Activated CD4-positive, alpha-beta T cell treated with anti-CD3 and anti-CD28 coated beads, Interleukin-2, amount 50 U/mL, for 4 hours (primary cell): ENCODE results near the gene GAS6.

Source experiments
- DNase-seq, 2 experiments: peaks; one replicate each; pipeline ENCODE4 v3.0.0-alpha.2; 2020

Gene GAS6

DNA sequence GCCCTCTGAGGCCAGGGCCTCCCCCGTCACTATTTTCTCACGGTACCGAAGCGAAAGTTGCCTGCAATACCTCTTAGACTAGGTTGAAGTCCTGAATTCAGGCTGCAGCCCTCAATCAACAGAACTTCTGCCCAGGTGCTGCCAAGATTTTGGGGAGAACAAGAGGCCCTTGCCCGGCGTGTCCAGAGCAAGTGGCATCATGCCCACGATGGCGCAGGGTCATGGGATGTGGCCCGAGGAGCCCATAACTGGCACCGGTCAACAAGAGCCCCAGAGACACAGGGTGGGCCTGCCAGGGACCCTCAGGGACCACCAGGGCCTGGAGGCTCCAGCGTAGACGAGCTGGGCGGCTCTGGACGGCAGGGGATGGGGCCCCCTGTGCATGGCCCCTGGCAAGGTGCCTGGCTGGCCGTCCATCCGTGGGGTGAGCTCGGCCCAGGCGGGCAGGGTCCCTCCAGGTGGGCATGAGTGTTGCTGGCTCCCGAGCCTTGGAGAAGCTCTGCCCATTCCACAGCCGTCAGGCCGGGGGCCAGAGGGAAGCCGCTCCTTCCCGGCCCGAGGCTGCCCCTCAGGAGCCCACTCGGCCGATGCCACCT is 45.1 kb downstream of the GAS6 start:
- DNase-seq, result no peak

DNA sequence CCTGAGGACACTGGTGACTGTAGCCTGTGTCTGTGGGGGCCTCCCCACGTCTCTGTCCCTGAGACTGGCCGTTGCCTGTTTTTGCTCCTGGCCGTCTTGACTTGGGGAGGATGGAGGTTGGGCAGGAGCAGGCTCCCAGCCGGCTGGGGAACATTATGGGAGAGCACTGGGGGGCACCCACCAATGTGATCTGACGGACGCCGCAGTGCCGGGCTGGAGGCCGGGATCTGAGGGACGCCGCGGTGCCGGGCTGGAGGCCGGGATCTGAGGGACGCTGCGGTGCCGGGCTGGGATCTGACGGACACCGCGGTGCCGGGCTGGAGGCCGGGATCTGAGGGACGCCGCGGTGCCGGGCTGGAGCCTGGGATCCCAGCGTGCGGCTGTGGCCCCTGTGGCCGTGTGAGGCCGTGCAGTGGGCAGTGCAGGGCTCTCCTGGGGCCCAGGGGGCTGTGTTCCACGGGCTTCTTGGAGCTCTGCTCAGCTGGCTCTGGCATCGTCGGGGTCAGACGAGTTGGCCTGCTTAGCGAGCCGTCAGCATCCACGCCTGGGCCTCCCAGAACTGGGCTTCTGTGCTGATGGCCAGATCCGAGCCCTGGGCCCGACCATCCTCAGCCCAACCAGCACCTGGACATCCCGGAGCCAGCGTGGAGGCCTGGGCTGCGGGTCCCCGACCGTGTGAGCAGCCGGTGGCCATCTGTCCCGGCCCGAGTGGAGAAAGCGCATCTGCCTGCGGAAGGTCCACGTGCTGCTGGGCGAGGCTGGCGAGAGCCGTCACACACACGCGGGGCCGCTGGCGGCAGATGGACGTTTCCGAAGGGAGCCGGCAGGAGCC is 45.8 kb downstream of the GAS6 start:
- no peak for DNase-seq

DNA sequence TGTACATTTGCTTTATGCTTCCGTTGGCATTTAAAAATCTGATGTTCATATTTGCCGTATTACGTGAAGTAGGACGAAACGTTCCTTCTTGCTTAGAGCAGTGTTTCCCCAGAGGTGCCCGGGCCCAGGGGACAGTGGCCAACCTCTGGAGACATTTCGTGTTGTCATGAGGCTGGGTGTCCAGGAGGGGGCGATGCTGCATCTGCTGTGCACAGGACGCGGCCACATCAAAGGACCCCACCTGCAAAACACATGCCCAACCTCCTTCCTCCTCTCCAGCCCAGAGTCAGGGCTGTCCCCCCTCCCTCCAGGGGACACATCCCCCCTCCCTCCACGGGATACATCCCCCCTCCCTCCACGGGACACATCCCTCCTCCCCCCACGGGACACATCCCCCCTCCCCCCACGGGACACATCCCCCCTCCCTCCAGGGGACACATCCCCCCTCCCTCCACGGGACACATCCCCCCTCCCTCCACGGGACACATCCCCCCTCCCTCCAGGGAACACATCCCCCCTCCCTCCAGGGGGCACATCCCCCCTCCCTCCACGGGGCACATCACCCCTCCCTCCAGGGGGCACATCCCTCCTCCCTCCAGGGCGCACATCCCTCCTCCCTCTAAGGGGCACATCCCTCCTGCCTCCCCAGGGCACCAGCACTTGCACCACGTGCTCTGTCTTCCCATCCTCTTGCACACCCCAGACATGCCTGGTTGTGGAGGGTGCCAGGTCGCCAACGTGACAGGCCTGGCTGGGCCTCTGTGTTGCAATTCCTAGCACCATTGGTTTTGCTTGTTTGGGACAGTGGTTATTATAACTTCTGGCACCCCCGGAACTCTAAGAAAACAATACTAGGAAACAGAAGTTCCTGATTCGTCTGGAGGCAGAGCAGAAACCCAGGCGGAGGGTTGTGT is 46.7 kb downstream of the GAS6 start:
- peak; percentile 81 to 84 for DNase-seq

DNA sequence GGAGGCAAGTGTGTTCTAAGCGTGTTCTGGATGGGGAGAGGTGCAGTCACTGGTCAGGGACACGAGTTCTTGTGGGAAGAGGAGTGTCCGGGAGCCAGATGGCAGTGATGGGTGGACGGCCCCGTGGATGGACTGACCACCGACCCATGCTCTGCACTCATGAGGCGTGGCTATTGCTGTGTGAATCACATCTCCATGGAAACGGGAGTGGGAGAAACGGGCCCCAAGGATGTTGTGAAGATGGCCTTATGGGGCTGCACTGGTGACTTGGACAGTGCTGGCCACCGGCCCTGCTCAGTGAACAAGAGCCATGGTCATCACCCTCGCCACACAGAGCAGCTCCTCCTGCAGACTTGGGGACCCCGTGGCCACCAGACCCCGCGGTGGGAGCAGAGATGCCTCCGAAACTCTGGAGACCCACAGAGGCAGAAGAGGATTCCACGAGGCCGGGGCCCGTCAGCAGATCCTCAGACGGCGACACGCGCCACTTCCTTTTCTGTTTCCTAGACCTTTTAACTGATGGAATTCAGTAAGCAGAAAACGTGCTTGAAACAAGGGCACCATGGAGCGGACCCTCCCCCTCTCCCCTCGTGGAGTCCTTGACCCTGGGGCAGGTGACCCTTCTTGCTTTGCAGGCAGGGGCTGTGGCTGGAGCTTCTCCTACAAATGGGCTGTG is 47.5 kb downstream of the GAS6 start:
- no peak for DNase-seq

DNA sequence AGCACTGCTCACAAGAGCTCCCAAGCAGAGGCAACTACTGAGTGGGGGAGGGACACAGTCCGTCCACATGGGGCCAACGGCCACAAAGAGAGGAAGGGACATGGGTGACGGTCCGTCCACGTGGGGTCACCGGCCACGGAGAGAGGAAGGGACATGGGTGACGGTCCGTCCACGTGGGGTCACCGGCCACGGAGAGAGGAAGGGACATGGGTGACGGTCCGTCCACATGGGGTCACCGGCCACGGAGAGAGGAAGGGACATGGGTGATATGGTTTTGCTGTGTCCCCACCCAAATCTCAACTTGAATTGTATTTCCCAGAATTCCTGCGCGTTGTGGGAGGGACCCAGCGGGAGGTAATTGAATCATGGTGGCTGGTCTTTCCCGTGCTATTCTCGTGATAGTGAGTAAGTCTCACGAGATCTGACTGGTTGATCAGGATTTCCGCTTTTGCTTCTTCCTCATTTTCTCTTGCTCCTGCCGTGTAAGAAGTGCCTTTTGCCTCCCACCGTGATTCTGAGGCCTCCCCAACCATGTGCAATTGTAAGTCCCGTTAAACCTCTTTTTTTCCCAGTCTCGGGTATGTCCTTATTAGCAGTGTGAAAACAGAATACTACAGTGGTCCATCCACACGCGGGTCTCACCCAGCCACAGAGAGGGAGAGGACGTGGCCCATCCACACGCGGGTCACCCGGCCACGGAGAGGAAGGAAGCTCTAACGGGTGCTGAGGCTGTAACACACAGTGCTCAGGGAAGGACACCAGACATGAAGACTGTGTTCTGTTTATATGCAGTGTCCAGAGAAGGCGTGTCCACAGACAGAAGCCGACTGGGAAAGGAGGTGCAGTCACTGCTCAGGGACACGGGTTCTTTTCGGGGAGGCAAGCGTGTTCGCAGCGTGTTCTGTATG is 48.5 kb downstream of the GAS6 start:
- DNase-seq, result no peak

DNA sequence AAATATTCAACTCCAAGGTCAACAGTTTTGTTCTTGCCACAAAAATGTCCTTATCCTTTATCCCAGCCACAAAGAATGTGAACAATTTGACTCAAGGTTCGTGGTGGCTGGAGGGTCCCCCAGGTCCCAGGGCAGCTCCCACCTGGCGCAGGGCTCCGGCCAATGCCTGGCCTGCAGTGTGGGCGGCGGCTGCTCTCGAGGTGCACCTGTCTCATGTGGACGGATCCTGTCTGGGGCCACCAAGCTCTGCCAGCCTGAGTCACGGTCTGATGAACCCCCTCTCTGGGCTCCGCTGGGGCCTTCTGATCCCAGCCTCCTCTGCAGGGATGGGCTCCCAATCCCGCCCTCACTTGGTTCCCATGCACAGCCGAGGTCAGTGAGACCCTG is 49.4 kb downstream of the GAS6 start:
- no peak for DNase-seq

DNA sequence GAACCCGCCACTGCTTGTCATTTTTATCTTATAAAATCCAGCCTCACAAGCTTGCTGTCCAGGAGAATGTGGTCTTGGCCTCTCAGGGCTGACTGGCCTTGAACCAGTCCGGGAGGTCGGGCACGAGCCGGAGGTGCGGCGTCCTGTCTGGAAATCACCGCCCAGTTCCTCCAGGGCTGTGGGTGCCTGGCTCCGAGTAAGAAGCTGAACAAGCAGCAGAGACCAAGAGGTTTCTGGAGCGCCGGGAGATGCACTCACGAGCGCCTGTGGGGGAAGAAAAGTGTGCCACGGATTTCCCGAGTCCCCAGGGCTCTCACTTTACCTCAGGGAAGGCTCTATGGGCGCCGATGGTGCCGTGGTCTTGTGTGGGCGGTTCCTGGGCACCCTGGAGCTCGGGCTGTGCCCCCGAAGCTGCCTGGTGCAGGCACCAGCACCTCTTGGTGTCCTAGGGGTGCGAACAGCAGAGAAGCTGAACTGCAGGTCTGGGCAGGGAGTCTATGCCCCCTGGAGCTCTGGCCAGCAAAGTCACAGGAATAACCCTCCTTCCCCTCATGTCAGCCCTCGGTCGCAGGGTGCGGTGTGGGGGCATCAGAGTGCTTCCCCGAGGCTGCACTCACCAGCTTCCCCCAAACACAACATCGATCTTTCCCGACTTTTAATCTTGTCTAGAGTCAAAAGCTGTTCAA is 50.0 kb downstream of the GAS6 start:
- no peak for DNase-seq

DNA sequence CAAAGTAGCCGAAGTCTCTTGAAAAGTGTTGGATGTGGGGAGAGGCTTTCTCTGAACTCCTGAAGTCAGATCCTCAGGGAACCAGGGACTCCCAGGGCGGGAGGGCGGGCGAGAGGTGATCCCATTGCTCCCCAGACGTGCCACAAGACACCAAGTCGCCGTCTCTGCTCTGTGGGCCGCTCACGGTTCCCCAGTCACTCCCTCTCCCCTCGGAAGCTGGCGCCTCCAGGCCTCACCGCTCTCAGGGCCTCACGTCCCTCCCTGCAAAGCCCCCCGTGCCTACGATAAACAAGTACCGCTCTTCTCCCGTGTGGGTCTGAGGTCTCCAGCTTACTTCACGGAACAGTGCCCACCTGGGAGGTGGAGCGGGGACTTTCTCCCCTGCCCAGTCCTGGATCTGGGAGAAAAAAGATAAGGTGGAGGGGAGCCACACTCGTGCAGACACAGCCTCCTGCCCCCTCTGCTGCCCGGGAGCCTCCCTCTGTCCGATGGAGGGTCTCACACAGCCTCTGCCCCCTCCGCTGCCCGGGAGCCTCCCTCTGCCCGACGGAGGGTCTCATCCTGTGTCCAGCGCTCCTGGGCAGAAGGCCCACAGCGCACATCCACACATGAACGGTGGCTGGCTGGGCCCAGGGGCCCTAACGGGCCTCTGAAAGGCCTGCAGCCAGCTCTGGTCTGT is 50.7 kb downstream of the GAS6 start:
- DNase-seq, result no peak

DNA sequence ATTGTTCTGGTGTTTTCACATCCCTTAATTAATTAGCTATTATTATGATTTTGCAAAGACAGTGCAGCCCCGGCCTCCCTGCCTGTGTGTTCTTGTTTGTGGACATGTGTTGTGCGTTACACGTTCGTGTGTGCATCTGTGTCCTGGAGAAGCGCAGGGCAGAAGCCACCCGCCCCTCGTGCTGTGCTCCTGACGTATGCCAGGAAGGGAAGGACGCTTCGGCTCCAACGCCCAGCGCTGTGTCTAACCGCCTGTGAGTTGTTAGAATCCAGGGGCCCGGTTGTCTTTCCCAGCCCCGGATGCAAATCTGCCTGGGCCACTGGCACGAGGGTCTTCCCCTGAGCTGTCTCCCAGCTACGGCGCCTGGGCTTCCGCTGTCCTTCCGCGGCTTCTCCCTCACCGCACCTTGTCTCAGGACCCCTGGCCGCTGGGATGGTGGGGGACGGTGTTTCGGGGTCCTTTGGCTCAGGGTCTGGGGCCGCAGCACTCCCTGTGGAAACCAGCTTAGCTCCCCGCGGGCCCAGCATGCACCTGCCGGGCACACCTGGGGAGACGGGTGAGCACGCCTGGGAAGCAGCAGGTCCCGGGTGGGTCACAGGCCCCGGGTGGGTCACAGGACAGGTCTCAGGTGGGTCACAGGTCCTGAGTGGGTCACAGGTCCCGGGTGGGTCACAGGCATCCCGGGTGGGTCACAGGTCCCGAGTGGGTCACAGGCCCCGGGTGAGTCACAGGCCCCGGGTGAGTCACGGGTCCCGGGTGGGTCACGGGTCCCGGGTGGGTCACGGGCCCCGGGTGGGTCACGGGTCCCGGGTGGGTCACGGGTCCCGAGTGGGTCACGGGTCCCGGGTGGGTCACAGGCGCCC is 51.5 kb downstream of the GAS6 start:
- DNase-seq, result no peak

DNA sequence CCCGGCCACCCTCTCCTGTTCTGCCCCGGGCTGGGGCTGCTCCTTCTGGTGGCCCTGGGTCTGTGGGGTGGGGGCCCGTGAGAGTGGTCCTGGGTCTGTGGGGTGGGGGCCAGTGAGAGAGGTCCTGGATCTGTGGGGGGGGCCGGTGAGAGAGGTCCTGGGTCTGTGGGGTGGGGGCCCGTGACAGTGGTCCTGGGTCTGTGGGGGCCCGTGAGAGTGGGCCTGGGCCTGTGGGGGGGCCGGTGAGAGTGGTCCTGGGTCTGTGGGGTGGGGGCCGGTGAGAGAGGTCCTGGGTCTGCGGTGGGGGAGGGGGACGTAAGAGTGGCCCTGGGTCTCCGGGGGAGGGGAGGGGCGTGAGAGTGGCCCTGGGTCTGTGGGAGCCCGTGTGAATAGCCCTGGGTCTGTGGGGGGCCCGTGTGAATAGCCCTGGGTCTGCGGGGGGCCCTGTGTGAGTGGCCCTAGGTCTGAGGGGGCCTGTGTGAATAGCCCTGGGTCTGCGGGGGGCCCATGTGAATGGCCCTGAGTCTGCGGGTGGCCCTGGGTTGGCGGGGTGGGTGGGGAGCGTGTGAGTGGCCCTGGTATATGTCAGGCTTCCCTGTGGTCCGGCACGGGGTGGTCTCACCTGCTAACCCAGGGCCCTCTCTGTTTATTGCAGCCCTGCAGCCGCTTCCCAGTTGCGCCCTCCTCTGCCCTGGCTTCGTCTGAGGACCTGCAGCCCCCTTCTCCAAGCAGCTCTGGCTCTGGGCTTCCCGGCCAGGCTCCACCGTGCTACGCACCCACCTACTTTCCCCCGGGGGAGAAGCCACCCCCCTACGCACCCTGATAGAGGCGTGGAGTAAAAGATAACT is 52.6 kb downstream of the GAS6 start:
- DNase-seq, result no peak

DNA sequence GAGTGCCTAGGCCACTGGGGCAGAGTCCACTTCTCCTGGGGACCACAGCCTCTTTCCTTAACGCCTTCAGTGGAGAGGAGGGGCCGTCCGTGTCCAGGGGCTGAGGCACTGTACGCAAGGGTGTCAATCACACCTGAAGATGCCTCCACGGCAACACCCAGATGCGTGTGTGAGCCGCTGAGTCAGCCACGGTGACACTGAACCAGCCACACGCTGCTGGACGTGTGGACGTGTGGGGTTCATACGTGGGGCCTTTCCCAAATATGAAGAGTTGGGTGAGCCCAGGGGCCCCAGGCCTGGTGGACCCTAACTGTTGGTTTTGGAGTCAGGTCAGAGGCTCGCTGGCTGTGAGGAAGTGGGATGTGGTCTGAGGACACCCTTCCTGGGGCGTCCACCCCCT is 53.2 kb downstream of the GAS6 start:
- DNase-seq, result no peak

DNA sequence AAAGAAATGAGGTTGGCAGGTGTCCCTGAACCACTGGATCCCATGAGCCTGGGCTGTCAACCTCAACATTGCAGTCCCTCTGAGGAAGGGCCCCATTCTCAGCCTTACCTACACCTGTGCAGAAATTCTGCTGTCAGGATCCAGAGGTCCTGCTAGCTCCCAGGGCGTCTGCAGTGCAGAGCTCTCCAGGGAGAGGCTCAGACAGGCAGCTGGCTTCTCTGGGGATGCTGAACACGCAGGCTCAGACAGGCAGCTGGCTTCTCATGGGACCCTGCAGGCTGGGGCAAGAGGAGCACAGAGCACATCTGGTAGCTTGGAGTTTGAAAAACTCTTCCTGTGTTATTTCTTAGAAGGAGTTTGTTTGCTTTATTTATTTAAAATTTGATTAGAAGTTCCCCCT is 53.9 kb downstream of the GAS6 start:
- DNase-seq, result no peak

DNA sequence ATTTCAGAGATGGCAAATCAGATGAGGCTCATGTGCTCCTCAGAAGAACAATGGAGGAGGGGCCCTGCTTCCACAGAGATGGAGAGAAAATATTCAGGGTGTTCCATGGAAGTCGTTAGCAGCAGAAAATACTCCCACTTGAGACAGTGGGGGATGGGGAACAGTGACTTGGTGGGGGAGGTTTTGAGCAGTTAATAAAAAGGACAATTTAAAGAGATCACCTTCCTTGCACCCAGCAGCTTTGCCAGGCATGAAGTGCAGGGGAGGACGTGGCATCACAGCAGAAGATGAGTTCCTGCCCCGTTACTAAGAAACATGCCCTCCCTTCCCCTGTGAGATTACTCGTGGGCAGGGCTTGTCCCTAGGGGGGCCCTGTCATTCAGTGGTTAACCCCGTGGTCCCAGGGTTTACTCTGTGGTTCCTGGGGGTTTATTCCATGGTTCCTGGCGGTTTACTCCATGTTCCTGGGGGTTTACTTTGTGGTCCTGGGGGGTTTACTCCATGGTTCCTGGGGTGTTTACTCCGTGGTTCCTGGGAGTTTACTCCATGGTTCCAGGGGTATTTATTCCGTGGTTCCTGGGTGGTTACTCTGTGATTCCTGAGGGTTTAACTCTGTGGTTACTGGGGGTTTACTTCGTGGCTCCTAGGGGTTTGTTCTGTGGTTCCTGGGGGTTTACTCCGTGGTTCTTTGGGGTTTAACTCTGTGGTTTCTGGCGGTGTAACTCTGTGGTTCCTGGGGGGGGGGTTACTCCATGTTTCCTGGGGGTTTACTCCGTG is 55.6 kb downstream of the GAS6 start:
- DNase-seq, result no peak

DNA sequence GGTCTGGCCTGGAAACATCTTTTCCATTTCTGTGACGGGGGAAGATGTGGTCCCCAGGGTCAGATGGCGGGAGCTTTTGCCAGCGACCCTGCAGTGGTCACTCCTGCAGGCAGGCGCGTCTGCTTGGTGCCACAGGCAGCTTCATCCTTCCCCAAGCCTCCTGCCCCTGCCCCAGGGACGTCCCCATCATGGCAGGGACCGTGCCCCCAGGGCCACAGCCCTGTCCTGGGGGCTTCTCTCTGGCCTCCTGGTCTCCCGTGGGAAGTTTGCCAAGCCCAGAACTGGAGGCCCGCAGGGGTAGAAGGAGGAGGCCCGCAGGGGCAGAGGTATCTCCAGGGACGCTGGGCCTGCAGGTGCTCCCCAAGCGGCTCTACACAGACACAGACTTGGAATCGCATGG is 57.4 kb downstream of the GAS6 start:
- no peak for DNase-seq

DNA sequence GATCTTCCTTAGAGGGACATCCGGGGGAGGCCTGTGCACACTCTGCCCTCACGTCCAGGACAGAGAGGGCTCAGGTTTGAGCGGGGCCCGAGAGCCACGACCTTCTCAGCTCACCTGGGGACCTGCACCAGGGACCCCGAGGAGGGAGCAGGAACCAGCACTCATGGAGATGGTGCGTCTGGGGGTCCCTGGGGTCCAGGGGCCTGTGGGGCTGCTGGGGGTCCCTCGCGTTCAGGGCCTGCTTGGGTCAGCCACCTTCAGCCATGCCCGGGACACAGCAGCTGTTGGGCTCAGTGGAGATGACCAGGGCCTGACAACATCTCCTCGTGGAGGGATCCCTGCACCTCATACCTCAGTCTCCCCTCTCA is 57.8 kb downstream of the GAS6 start:
- no peak for DNase-seq

DNA sequence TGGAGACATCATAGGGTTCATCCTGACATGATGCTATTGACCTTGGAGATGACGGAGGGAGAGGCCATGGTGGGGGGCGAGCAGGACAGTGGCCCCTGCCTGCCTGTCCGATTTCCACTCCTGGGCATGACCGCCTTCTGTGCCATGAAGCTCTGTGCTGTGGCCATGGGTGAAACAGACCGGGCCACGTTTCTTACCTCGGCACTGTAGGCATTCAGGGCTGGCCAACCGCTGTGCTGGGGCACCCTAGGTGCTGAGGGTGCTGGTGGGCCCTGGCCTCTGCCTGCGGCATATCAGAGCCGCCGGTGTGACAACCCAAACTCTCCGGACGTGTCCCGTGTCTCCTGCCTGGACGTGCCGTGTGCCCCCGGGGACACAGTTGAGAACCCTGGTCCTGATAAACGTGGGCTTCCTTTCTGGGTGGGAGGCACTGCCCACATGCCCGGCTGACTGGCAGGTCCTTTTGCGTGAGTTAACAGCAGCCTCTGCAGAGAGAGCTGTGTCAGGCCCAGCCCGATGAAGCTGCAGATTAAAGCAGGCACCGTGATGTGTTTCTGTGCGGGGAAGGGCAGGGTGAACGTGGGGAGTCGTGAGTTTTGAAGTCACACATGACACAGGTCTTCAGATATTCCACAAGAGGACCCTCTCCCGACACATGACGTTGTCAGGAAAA is 58.3 kb downstream of the GAS6 start:
- DNase-seq, result no peak

DNA sequence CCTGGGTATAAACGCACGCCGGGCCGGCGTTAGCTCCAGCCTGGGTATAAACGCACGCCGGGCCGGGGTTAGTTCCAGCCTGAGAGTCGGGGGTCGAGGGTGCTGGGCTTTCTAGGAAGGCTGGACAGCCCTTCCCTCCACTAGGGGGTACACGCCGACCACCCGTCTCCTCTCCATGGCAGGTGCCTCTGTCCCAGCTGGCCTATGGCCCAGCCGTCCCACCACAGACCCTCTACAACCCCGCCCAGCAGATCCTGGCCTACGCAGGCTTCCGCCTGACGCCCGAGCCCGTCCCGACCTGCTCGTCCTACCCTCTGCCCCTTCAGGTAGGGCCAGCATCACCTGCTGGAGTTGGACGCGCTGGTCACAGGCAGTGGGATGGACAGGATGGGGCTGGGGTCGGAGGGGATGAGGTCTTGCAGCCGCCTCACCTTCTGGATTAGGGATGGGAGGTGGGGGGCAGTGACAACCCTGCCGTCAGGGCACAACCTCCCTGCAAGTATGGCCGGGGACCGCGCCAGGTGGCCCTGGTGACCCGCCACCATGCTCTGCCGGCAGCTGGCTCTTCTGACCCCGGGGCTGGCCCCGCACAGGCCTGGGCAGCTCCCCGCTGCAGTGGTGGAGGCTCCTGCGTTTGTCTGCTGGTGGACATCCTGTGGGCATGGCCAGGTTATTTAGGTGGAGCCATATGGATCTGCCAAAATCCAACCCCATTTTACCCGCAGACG is 59.0 kb downstream of the GAS6 start:
- no peak for DNase-seq
